HepG2 (cell line): ENCODE data around the gene CFAP54. TPM values are rescaled to one million over a fixed set of nuclear protein-coding genes. Genes with fewer than 3 reads are reported as not detected.
A peak's percentile ranks its signal among the peaks of the same experiment; 100 is the strongest.

Experiments
- DR1 ChIP-seq: sonication (generic); formaldehyde crosslinking; IDR thresholded peaks from 2 replicates; pipeline ENCODE4 v1.8.0; 2021; ENCODE audit warnings: mild to moderate bottlenecking, missing genetic modification reagents, inconsistent platforms
- FOXP4 ChIP-seq: sonication (generic); formaldehyde crosslinking; IDR thresholded peaks from 2 replicates; pipeline ENCODE4 v1.4.0; 2020; ENCODE audit warnings: missing genetic modification reagents
- GATAD2A ChIP-seq: IDR thresholded peaks from 2 replicates; pipeline ENCODE4 v1.6.1; 2016
- IKZF1 ChIP-seq: fragments of 450-650 bp; IDR thresholded peaks from 2 replicates; pipeline ENCODE4 v1.7.1; 2016
- JDP2 ChIP-seq: sonication (generic); formaldehyde crosslinking; IDR thresholded peaks from 2 replicates; pipeline ENCODE4 v1.8.1; 2022; ENCODE audit warnings: missing genetic modification reagents, borderline replicate concordance
- NFE2L2 ChIP-seq: fragments of 150-350 bp; IDR thresholded peaks from 2 replicates; pipeline ENCODE4 v1.6.1; 2014; ENCODE audit warnings: low read length
- PBX3 ChIP-seq: sonication (generic); formaldehyde crosslinking; IDR thresholded peaks from 2 replicates; pipeline ENCODE4 v1.8.1; 2023; ENCODE audit warnings: missing genetic modification reagents, inconsistent platforms, borderline replicate concordance
- SALL1 ChIP-seq: sonication (generic); formaldehyde crosslinking; IDR thresholded peaks from 2 replicates; pipeline ENCODE4 v1.8.0; 2022; ENCODE audit warnings: mild to moderate bottlenecking, missing genetic modification reagents
- SMAD1 ChIP-seq: sonication (generic); formaldehyde crosslinking; IDR thresholded peaks from 2 replicates; pipeline ENCODE4 v1.4.0; 2020; ENCODE audit warnings: missing genetic modification reagents, low read depth, mild to moderate bottlenecking, borderline replicate concordance
- TEF ChIP-seq: sonication (generic); formaldehyde crosslinking; IDR thresholded peaks from 2 replicates; pipeline ENCODE4 v1.5.0; 2020; ENCODE audit warnings: missing genetic modification reagents
- YY1 ChIP-seq: IDR thresholded peaks from 2 replicates; pipeline ENCODE4 v1.6.1; 2011; ENCODE audit warnings: low read length, low read depth, moderate library complexity, mild to moderate bottlenecking; ENCODE audit not compliant: insufficient read depth, insufficient replicate concordance
- ZNF10 ChIP-seq: sonication (generic); formaldehyde crosslinking; IDR thresholded peaks from 2 replicates; pipeline ENCODE4 v1.4.0; 2020; ENCODE audit warnings: mild to moderate bottlenecking, low read depth, missing genetic modification reagents, borderline replicate concordance
- ZNF12 ChIP-seq: sonication (generic); formaldehyde crosslinking; IDR thresholded peaks from 2 replicates; pipeline ENCODE4 v1.5.0; 2020; ENCODE audit warnings: missing genetic modification reagents
- ZNF362 ChIP-seq: sonication (generic); formaldehyde crosslinking; IDR thresholded peaks from 2 replicates; pipeline ENCODE4 v1.4.0; 2020; ENCODE audit warnings: missing genetic modification reagents, mild to moderate bottlenecking, borderline replicate concordance
- ZNF512B ChIP-seq: sonication (generic); formaldehyde crosslinking; IDR thresholded peaks from 2 replicates; pipeline ENCODE4 v1.5.1; 2020; ENCODE audit warnings: missing genetic modification reagents, mild to moderate bottlenecking, borderline replicate concordance
- ZNF652 ChIP-seq: IDR thresholded peaks from 2 replicates; pipeline ENCODE4 v1.6.1; 2016; ENCODE audit warnings: low read depth, borderline replicate concordance
- ZNF75D ChIP-seq: sonication (generic); formaldehyde crosslinking; IDR thresholded peaks from 2 replicates; pipeline ENCODE4 v1.8.1; 2023; ENCODE audit warnings: missing genetic modification reagents, mild to moderate bottlenecking, borderline replicate concordance
- ZSCAN31 ChIP-seq: sonication (generic); formaldehyde crosslinking; IDR thresholded peaks from 2 replicates; pipeline ENCODE4 v1.5.0; 2020; ENCODE audit warnings: low read depth, mild to moderate bottlenecking, missing genetic modification reagents
- ZSCAN9 ChIP-seq: IDR thresholded peaks from 2 replicates; pipeline ENCODE4 v1.6.1; 2016; ENCODE audit warnings: borderline replicate concordance
- polyA plus RNA-seq, 8 experiments: library from polyadenylated mRNA; depleted of rRNA in 3 of 8; stranded (reverse) in 7 of 8; unstranded in 1 of 8; fragments of >200 nt; fragmentation: Illumina TruSeq in 4 of 8; extraction: Trizol in 4 of 8; gene quantifications; 2 replicates each; pipeline versions ENCODE4 v1.2.1 to v1.2.3, GENCODE V29; 2011 to 2016; ENCODE audit warnings: low read depth in 4 of 8, missing spikeins in 1 of 8, mixed read lengths in 1 of 8; ENCODE audit not compliant: insufficient read depth in 1 of 8
- total RNA-seq, 5 experiments: library from RNA; depleted of rRNA; stranded (reverse); fragments of >200 nt; fragmentation: Illumina TruSeq; extraction: Trizol; gene quantifications; 2 replicates each; pipeline ENCODE4 v1.2.3, GENCODE V29; 2016; ENCODE audit warnings: low read depth in 1 of 5

CFAP54 gene
- total and polyA plus RNA-seq, 2 of the 13 experiments (the other 11 are each of a cell fraction or from before 2014, with no cell fraction given) = not detected

GRCh38 chr12:96489392-96490056, at the start of gene CFAP54 (continued):
- no peak for TF ChIP-seq JDP2 (CRISPR knock-in tag)
- peak; percentile 73 for TF ChIP-seq SALL1 (CRISPR knock-in tag)
- TF ChIP-seq IKZF1 = no peak
- no peak for TF ChIP-seq ZSCAN31
- no peak for TF ChIP-seq ZNF512B (CRISPR knock-in tag)
- TF ChIP-seq DR1 (CRISPR knock-in tag) = no peak
- TF ChIP-seq ZNF75D (CRISPR knock-in tag) = no peak
- TF ChIP-seq TEF (CRISPR knock-in tag) = no peak
- peak; percentile 37; the same call in 1 of the 2 replicates for TF ChIP-seq GATAD2A (CRISPR knock-in tag)
- no peak for TF ChIP-seq SMAD1 (CRISPR knock-in tag)
- no peak for TF ChIP-seq FOXP4
- no peak for TF ChIP-seq NFE2L2
- peak; percentile 94 for TF ChIP-seq YY1
- no peak for TF ChIP-seq ZNF652 (CRISPR knock-in tag)
- TF ChIP-seq ZNF12 (CRISPR knock-in tag) = no peak
- TF ChIP-seq ZSCAN9 (CRISPR knock-in tag) = no peak
- TF ChIP-seq ZNF362 (CRISPR knock-in tag) = no peak
- TF ChIP-seq ZNF10 (CRISPR knock-in tag) = no peak
- TF ChIP-seq PBX3 (CRISPR knock-in tag) = no peak
